CD4-positive, CD25-positive, alpha-beta regulatory T cell (primary cell): ENCODE results near the gene PODXL2. TPM values are rescaled to one million over a fixed set of nuclear protein-coding genes. Genes with fewer than 3 reads are reported as not detected.
"Not testable (repeated sequence)": the region's sequence is repeated elsewhere in the genome, so short reads cannot be mapped to it uniquely, and the experiment has no call there.

ENCODE experiments used
- ATAC-seq, 2 donors: fragments of 150-1000 bp; cut with Tn5 transposase; one replicate each; pipeline ENCODE4 v1.10.0; 2021; ENCODE audit warnings: low read depth in 2 of 2, moderate number of reproducible peaks in 2 of 2, moderate library complexity in 1 of 2
- DNase-seq, 3 donors: peaks; one replicate each; pipeline versions ENCODE4 v3.0.0 to v3.0.0-alpha.2; 2012 to 2022; ENCODE audit warnings: mixed read lengths in 1 of 3
- H3K27ac ChIP-seq: one replicate; pipeline ENCODE4 v1.7.0; 2013; ENCODE audit warnings: mild to moderate bottlenecking, low read length; ENCODE audit not compliant: insufficient read depth, poor library complexity, severe bottlenecking
- H3K27me3 ChIP-seq: one replicate; pipeline ENCODE4 v1.7.0; 2013; ENCODE audit warnings: low read length; ENCODE audit not compliant: control insufficient read depth, insufficient read depth
- H3K36me3 ChIP-seq: one replicate; pipeline ENCODE4 v1.7.0; 2013; ENCODE audit warnings: mild to moderate bottlenecking, low read length, moderate library complexity; ENCODE audit not compliant: control insufficient read depth, insufficient read depth
- H3K4me1 ChIP-seq: 2 replicates; pipeline ENCODE4 v1.7.0; 2013; ENCODE audit warnings: mild to moderate bottlenecking, low read length; ENCODE audit not compliant: insufficient read depth, control insufficient read depth, poor library complexity, severe bottlenecking
- H3K4me3 ChIP-seq: one replicate; pipeline ENCODE4 v1.7.0; 2013; ENCODE audit warnings: low read depth, mild to moderate bottlenecking, low read length, moderate library complexity
- H3K9me3 ChIP-seq, 2 experiments: 1 replicate in 1 of 2; 2 replicates in 1 of 2; pipeline ENCODE4 v1.7.0; 2013; ENCODE audit warnings: low read length in 2 of 2, mild to moderate bottlenecking in 1 of 2, moderate library complexity in 1 of 2; ENCODE audit not compliant: control insufficient read depth in 2 of 2
- H3K27ac Mint-ChIP-seq, 3 donors: one replicate each; pipeline ENCODE4 v1.8.0; 2020 to 2022; ENCODE audit warnings: mild to moderate bottlenecking in 3 of 3, mixed read lengths in 3 of 3, moderate library complexity in 2 of 3
- H3K27me3 Mint-ChIP-seq: one replicate; pipeline ENCODE4 v1.8.0; 2022; ENCODE audit warnings: mild to moderate bottlenecking, mixed read lengths
- H3K36me3 Mint-ChIP-seq: one replicate; pipeline ENCODE4 v1.8.0; 2020; ENCODE audit warnings: mixed read lengths
- H3K4me1 Mint-ChIP-seq, 4 donors: one replicate each; pipeline ENCODE4 v1.8.0; 2020 to 2022; ENCODE audit warnings: mixed read lengths in 4 of 4, mild to moderate bottlenecking in 1 of 4
- H3K4me3 Mint-ChIP-seq, 4 donors: one replicate each; pipeline ENCODE4 v1.8.0; 2020 to 2022; ENCODE audit warnings: mild to moderate bottlenecking in 4 of 4, mixed read lengths in 4 of 4, moderate library complexity in 3 of 4
- H3K9me3 Mint-ChIP-seq, 7 donors: one replicate each; pipeline ENCODE4 v1.8.0; 2020 to 2022; ENCODE audit warnings: mixed read lengths in 7 of 7, mild to moderate bottlenecking in 3 of 7, moderate library complexity in 2 of 7
- polyA plus RNA-seq, 4 donors: library from polyadenylated mRNA; unstranded; fragments of 300-500 nt; fragmentation: Illumina TruSeq; gene quantifications; one replicate each; pipeline ENCODE4 v1.2.3, GENCODE V29; 2021
- total RNA-seq: library from RNA; stranded (reverse); gene quantifications from one replicate; pipeline ENCODE4 v1.2.3, GENCODE V29; 2022

PODXL2 gene
- total and polyA plus RNA-seq, 5 donors from 2014 or later, result 0.87 to 3.1 (median 1.7) TPM

- H3K27ac ChIP-seq, result no peak overlapping the region
- H3K4me3 ChIP-seq, result no peak overlapping the region
- no peak overlapping the region for H3K27ac Mint-ChIP-seq
- H3K9me3 Mint-ChIP-seq, result peaks cover 0 to 8% (median 2%) of the 10 kb centered on the region in 7 donors
- no peak overlapping the region for H3K4me3 Mint-ChIP-seq
- no peak for ATAC-seq
- no peaks in the 10 kb centered on the region for H3K9me3 ChIP-seq
- H3K4me1 ChIP-seq, result no peaks in the 10 kb centered on the region
- H3K27me3 ChIP-seq, result peaks cover 3% of the 10 kb centered on the region
- no peak for DNase-seq
- peaks cover 0 to 4% (median 1%) of the 10 kb centered on the region in 4 donors for H3K4me1 Mint-ChIP-seq
- H3K36me3 ChIP-seq, result no peaks in the 10 kb centered on the region
- no peaks in the 10 kb centered on the region for H3K36me3 Mint-ChIP-seq
- H3K27me3 Mint-ChIP-seq, result peaks cover 12% of the 10 kb centered on the region
Measured at GRCh38 chr3:127701280-127701911, 72.4 kb downstream of the PODXL2 start.

GRCh38 chr3:127702151-127702578 lies 73.2 kb downstream of the PODXL2 start:
- Histone ChIP-seq H3K4me3 (no peak overlapping the region), H3K4me1 (no peaks in the 10 kb centered on the region), H3K9me3 (no peaks in the 10 kb centered on the region), H3K36me3 (no peaks in the 10 kb centered on the region), H3K27me3 (peaks cover 3% of the 10 kb centered on the region), H3K27ac (no peak overlapping the region)
- peaks cover 0 to 8% (median 2%) of the 10 kb centered on the region in 7 donors for H3K9me3 Mint-ChIP-seq
- H3K4me1 Mint-ChIP-seq, result peaks cover 0 to 4% (median 1%) of the 10 kb centered on the region in 4 donors
- H3K27me3 Mint-ChIP-seq, result peaks cover 17% of the 10 kb centered on the region
- ATAC-seq, result no peak
- no peaks in the 10 kb centered on the region for H3K36me3 Mint-ChIP-seq
- H3K4me3 Mint-ChIP-seq, result no peak overlapping the region
- DNase-seq, result no peak
- H3K27ac Mint-ChIP-seq, result no peak overlapping the region

DNA sequence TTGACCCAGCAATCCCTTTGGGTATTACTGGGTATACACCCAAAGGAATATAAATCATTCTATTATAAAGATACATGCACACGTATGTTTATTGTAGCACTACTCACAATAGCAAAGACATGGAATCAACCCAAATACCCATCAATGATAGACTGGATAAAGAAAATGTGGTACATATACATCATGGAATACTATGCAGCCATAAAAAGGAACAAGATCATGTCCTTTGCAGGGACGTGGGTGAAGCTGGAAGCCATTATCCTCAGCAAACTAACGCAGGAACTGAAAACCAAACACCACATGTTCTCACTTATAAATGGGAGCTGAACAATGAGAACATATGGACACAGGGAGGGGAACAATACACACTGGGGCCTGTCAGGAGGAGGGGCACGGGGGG lies 75.9 kb downstream of the PODXL2 start:
- H3K4me3 ChIP-seq, H3K4me1 Mint-ChIP-seq, H3K36me3 Mint-ChIP-seq, H3K27ac Mint-ChIP-seq, H3K4me1 ChIP-seq, ATAC-seq, H3K36me3 ChIP-seq, DNase-seq, H3K9me3 Mint-ChIP-seq, H3K9me3 ChIP-seq, H3K4me3 Mint-ChIP-seq, H3K27ac ChIP-seq, H3K27me3 ChIP-seq: not testable (repeated sequence)
- peaks cover 17% of the 10 kb centered on the region for H3K27me3 Mint-ChIP-seq

- no peak overlapping the region for H3K4me3 ChIP-seq
- Mint-ChIP-seq H3K4me3 (no peak overlapping the region), H3K27me3 (peaks cover 10% of the 10 kb centered on the region), H3K9me3 (peaks cover 0 to 8% (median 2%) of the 10 kb centered on the region in 7 donors), H3K27ac (no peak overlapping the region), H3K36me3 (no peaks in the 10 kb centered on the region), H3K4me1 (peaks cover 0 to 2% (median 0%) of the 10 kb centered on the region in 4 donors)
- no peaks in the 10 kb centered on the region for H3K4me1 ChIP-seq
- H3K9me3 ChIP-seq, result no peaks in the 10 kb centered on the region
- no peak overlapping the region for H3K27ac ChIP-seq
- DNase-seq, result no peak
- H3K36me3 ChIP-seq, result no peaks in the 10 kb centered on the region
- no peak for ATAC-seq
- peaks cover 3% of the 10 kb centered on the region for H3K27me3 ChIP-seq
Measured at GRCh38 chr3:127706312-127706711, 77.3 kb downstream of the PODXL2 start.

DNA sequence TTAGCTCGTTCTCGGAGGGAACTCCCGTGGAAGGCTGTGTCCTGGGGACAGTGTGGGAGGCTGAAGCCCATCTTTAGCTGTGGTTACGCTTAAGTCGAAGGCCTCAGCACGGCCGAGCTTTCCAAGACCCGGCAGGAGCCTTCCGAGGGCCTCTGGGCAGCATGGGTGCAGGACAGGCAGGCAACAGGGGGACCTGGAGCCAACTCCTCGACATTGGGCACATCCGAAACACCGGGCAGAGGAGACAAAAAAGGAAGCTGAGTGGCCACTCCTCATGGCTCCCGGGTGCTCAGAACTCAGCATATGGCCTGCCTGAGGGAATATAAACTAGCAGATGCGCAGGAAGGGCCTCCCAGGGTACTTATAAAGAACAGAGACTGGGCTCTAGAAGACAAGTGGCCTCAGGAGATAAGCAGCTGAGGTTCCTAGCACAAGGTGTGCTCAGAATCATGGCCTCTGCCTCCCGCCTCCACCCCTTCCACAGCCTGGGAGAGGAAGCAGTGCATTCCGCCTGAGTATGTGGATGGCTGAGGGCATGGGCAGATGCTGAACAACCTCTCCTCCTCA lies 77.9 kb downstream of the PODXL2 start:
- Mint-ChIP-seq H3K4me1 (peaks cover 0 to 2% (median 0%) of the 10 kb centered on the region in 4 donors), H3K27ac (no peak overlapping the region), H3K4me3 (no peak overlapping the region), H3K36me3 (no peaks in the 10 kb centered on the region), H3K27me3 (peaks cover 10% of the 10 kb centered on the region), H3K9me3 (peaks cover 0 to 8% (median 2%) of the 10 kb centered on the region in 7 donors)
- Histone ChIP-seq H3K36me3 (no peaks in the 10 kb centered on the region), H3K27ac (no peak overlapping the region), H3K9me3 (no peaks in the 10 kb centered on the region), H3K4me1 (no peaks in the 10 kb centered on the region), H3K27me3 (peaks cover 3% of the 10 kb centered on the region), H3K4me3 (no peak overlapping the region)
- no peak for DNase-seq
- ATAC-seq, result no peak

- Histone ChIP-seq H3K27ac (no peak overlapping the region), H3K4me3 (no peak overlapping the region), H3K4me1 (no peaks in the 10 kb centered on the region), H3K9me3 (no peaks in the 10 kb centered on the region), H3K27me3 (peaks cover 3% of the 10 kb centered on the region), H3K36me3 (no peaks in the 10 kb centered on the region)
- peaks cover 0 to 8% (median 2%) of the 10 kb centered on the region in 7 donors for H3K9me3 Mint-ChIP-seq
- peaks cover 10% of the 10 kb centered on the region for H3K27me3 Mint-ChIP-seq
- no peak for ATAC-seq
- H3K4me1 Mint-ChIP-seq, result peaks cover 0 to 2% (median 0%) of the 10 kb centered on the region in 4 donors
- no peak overlapping the region for H3K4me3 Mint-ChIP-seq
- H3K36me3 Mint-ChIP-seq, result no peaks in the 10 kb centered on the region
- no peak overlapping the region for H3K27ac Mint-ChIP-seq
- no peak for DNase-seq
Measured at GRCh38 chr3:127707851-127708411, 78.9 kb downstream of the PODXL2 start.

DNA sequence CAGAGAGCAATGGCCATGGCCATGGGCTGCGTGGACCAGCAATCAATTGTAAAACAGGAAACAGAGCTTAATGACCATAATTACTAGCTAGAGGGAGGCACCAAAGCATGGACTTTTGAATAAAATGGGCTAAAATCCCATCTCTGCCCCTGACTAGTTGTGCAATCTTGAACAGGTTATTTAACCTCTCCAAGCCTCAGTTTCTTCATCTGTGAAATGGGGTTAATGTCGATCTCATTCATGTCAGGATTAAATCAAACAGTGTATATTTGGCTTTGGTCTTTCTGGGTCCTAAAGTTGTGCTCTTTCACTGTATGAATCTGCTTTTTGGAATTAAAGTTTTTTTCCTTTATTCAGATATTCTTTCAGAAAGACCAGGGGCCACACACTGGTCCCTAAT lies 79.9 kb downstream of the PODXL2 start:
- H3K27ac Mint-ChIP-seq, result no peak overlapping the region
- no peak for ATAC-seq
- Histone ChIP-seq H3K36me3 (no peaks in the 10 kb centered on the region), H3K4me1 (no peaks in the 10 kb centered on the region), H3K27ac (no peak overlapping the region), H3K9me3 (no peaks in the 10 kb centered on the region), H3K27me3 (peaks cover under 1% of the 10 kb centered on the region), H3K4me3 (no peak overlapping the region)
- H3K4me1 Mint-ChIP-seq, result peaks cover 0 to 2% (median 0%) of the 10 kb centered on the region in 4 donors
- peaks cover 0 to 4% (median under 1%) of the 10 kb centered on the region in 7 donors for H3K9me3 Mint-ChIP-seq
- H3K4me3 Mint-ChIP-seq, result no peak overlapping the region
- peaks cover 10% of the 10 kb centered on the region for H3K27me3 Mint-ChIP-seq
- H3K36me3 Mint-ChIP-seq, result no peaks in the 10 kb centered on the region
- DNase-seq, result no peak
